Measurements from ENCODE around the gene TRIM21.
"Not testable (repeated sequence)": the region's sequence is repeated elsewhere in the genome, so short reads cannot be mapped to it uniquely, and the experiment has no call there.

TRIM21 gene

GRCh38 chr11:4381901-4382300, 11.6 kb downstream of the TRIM21 start:
- no peaks in the 10 kb centered on the region for H3K79me2 ChIP-seq (ENCODE audit: control insufficient read depth, insufficient read depth, low read length)
- no peak overlapping the region for H2BK120ac ChIP-seq (ENCODE audit: low read depth, low read length)
- H3K4me2 ChIP-seq (ENCODE audit: low read length), result no peak overlapping the region
- no peaks in the 10 kb centered on the region for H3K79me1 ChIP-seq (ENCODE audit: low read length)
- H3K36me3 ChIP-seq (ENCODE audit: control insufficient read depth, insufficient read depth, low read length), result no peaks in the 10 kb centered on the region
- H2BK5ac ChIP-seq (ENCODE audit: low read length), result no peak overlapping the region
- H3K4ac ChIP-seq (ENCODE audit: low read depth, low read length), result no peak overlapping the region
- no peak overlapping the region for H3K18ac ChIP-seq (ENCODE audit: low read length)
- DNase-seq, result no peak
- no peaks in the 10 kb centered on the region for H3K4me1 ChIP-seq (ENCODE audit: control insufficient read depth, low read depth, low read length)
- no peak overlapping the region for H3K27ac ChIP-seq (ENCODE audit: low read depth, low read length)
- no peak overlapping the region for H3K56ac ChIP-seq (ENCODE audit: low read length)
- H3K27me3 ChIP-seq (ENCODE audit: insufficient read depth, low read length, poor library complexity), result no peaks in the 10 kb centered on the region
- H3K23ac ChIP-seq (ENCODE audit: low read length), result no peak overlapping the region
- no peak overlapping the region for H2BK15ac ChIP-seq (replicated peaks; ENCODE audit: low read depth)
- H3K4me3 ChIP-seq (ENCODE audit: low read length), result no peak overlapping the region
- H4K8ac ChIP-seq (ENCODE audit: low read depth, low read length), result no peak overlapping the region
- no peak overlapping the region for H2AK5ac ChIP-seq (ENCODE audit: low read length)
- no peak overlapping the region for H3K9ac ChIP-seq (ENCODE audit: low read length)
- WGBS (ENCODE audit: extremely low coverage, insufficient coverage, low lambda C conversion rate), result no CpG with 5 or more reads among the region's 2 CpGs
- H4K5ac ChIP-seq (ENCODE audit: low read length), result no peak overlapping the region

GRCh38 chr11:4375431-4376140, 17.9 kb downstream of the TRIM21 start:
- Histone ChIP-seq H3K79me2 (ENCODE audit: control insufficient read depth, insufficient read depth, low read length) (no peaks in the 10 kb centered on the region), H3K18ac (ENCODE audit: low read length) (no peak overlapping the region), H3K9ac (ENCODE audit: low read length) (no peak overlapping the region), H3K36me3 (ENCODE audit: control insufficient read depth, insufficient read depth, low read length) (no peaks in the 10 kb centered on the region), H3K4me3 (ENCODE audit: low read length) (no peak overlapping the region), H3K27me3 (ENCODE audit: insufficient read depth, low read length, poor library complexity) (no peaks in the 10 kb centered on the region), H4K8ac (ENCODE audit: low read depth, low read length) (no peak overlapping the region), H2BK120ac (ENCODE audit: low read depth, low read length) (no peak overlapping the region), H3K27ac (ENCODE audit: low read depth, low read length) (no peak overlapping the region), H3K79me1 (ENCODE audit: low read length) (no peaks in the 10 kb centered on the region), H2BK15ac (replicated peaks; ENCODE audit: low read depth) (no peak overlapping the region), H3K23ac (ENCODE audit: low read length) (no peak overlapping the region), H3K4ac (ENCODE audit: low read depth, low read length) (no peak overlapping the region), H2BK5ac (ENCODE audit: low read length) (no peak overlapping the region), H2AK5ac (ENCODE audit: low read length) (no peak overlapping the region), H3K56ac (ENCODE audit: low read length) (no peak overlapping the region), H3K4me2 (ENCODE audit: low read length) (no peak overlapping the region), H4K5ac (ENCODE audit: low read length) (no peak overlapping the region), H3K4me1 (ENCODE audit: control insufficient read depth, low read depth, low read length) (no peaks in the 10 kb centered on the region)
- no peak for DNase-seq
- 100% methylated on average over 2 of the region's 5 CpGs for WGBS (ENCODE audit: extremely low coverage, insufficient coverage, low lambda C conversion rate)

GRCh38 chr11:4370166-4370565, 23.3 kb downstream of the TRIM21 start:
- no peak for DNase-seq

GRCh38 chr11:4368286-4368685, 25.2 kb downstream of the TRIM21 start, which contains the start of gene OR52B4:
OR52B4 (minus strand) TSS chr11:4368386; CDS start chr11:4368295, 91 bp downstream.
- no peaks in the 10 kb centered on the region for H3K79me1 ChIP-seq (ENCODE audit: low read length)
- H2BK120ac ChIP-seq (ENCODE audit: low read depth, low read length), result no peak within 1 kb of the TSS
- H3K4ac ChIP-seq (ENCODE audit: low read depth, low read length), result no peak within 1 kb of the TSS
- H4K8ac ChIP-seq (ENCODE audit: low read depth, low read length), result no peak within 1 kb of the TSS
- H3K79me2 ChIP-seq (ENCODE audit: control insufficient read depth, insufficient read depth, low read length), result no peaks in the 10 kb centered on the region
- H3K18ac ChIP-seq (ENCODE audit: low read length), result no peak within 1 kb of the TSS
- no peaks in the 10 kb centered on the region for H3K4me1 ChIP-seq (ENCODE audit: control insufficient read depth, low read depth, low read length)
- H3K27me3 ChIP-seq (ENCODE audit: insufficient read depth, low read length, poor library complexity), result no peaks in the 10 kb centered on the region
- no peak within 1 kb of the TSS for H3K27ac ChIP-seq (ENCODE audit: low read depth, low read length)
- H2BK15ac ChIP-seq (replicated peaks; ENCODE audit: low read depth), result no peak within 1 kb of the TSS
- H3K56ac ChIP-seq (ENCODE audit: low read length), result no peak within 1 kb of the TSS
- H3K9ac ChIP-seq (ENCODE audit: low read length), result no peak within 1 kb of the TSS
- no peak within 1 kb of the TSS for H3K23ac ChIP-seq (ENCODE audit: low read length)
- no peak within 1 kb of the TSS for H2AK5ac ChIP-seq (ENCODE audit: low read length)
- no peak within 1 kb of the TSS for H2BK5ac ChIP-seq (ENCODE audit: low read length)
- H4K5ac ChIP-seq (ENCODE audit: low read length), result no peak within 1 kb of the TSS
- H3K4me2 ChIP-seq (ENCODE audit: low read length), result no peak within 1 kb of the TSS
- no peak within 1 kb of the TSS for H3K4me3 ChIP-seq (ENCODE audit: low read length)
- no peak for DNase-seq
- no peaks in the 10 kb centered on the region for H3K36me3 ChIP-seq (ENCODE audit: control insufficient read depth, insufficient read depth, low read length)
- 100% methylated on average over 1 of the region's 4 CpGs for WGBS (ENCODE audit: extremely low coverage, insufficient coverage, low lambda C conversion rate)

More at GRCh38 chr11:4370166-4370565, 23.3 kb downstream of the TRIM21 start:
- no peaks in the 10 kb centered on the region for H3K27me3 ChIP-seq (ENCODE audit: insufficient read depth, low read length, poor library complexity)
- no peak overlapping the region for H2BK15ac ChIP-seq (replicated peaks; ENCODE audit: low read depth)
- no peak overlapping the region for H3K18ac ChIP-seq (ENCODE audit: low read length)
- no peak overlapping the region for H2BK120ac ChIP-seq (ENCODE audit: low read depth, low read length)
- H3K79me2 ChIP-seq (ENCODE audit: control insufficient read depth, insufficient read depth, low read length), result no peaks in the 10 kb centered on the region
- H3K79me1 ChIP-seq (ENCODE audit: low read length), result no peaks in the 10 kb centered on the region
- no peak overlapping the region for H4K8ac ChIP-seq (ENCODE audit: low read depth, low read length)
- no CpG with 5 or more reads among the region's 3 CpGs for WGBS (ENCODE audit: extremely low coverage, insufficient coverage, low lambda C conversion rate)
- no peak overlapping the region for H3K27ac ChIP-seq (ENCODE audit: low read depth, low read length)
- H3K56ac ChIP-seq (ENCODE audit: low read length), result no peak overlapping the region
- H2AK5ac ChIP-seq (ENCODE audit: low read length), result no peak overlapping the region
- H3K9ac ChIP-seq (ENCODE audit: low read length), result no peak overlapping the region
- H3K4me1 ChIP-seq (ENCODE audit: control insufficient read depth, low read depth, low read length), result no peaks in the 10 kb centered on the region
- H3K4me3 ChIP-seq (ENCODE audit: low read length), result no peak overlapping the region
- no peak overlapping the region for H2BK5ac ChIP-seq (ENCODE audit: low read length)
- H4K5ac ChIP-seq (ENCODE audit: low read length), result no peak overlapping the region
- H3K4ac ChIP-seq (ENCODE audit: low read depth, low read length), result no peak overlapping the region
- H3K23ac ChIP-seq (ENCODE audit: low read length), result no peak overlapping the region
- H3K36me3 ChIP-seq (ENCODE audit: control insufficient read depth, insufficient read depth, low read length), result no peaks in the 10 kb centered on the region
- no peak overlapping the region for H3K4me2 ChIP-seq (ENCODE audit: low read length)

- not testable (repeated sequence) for H3K27ac ChIP-seq (ENCODE audit: low read depth, low read length); H3K4ac ChIP-seq (ENCODE audit: low read depth, low read length); H3K9ac ChIP-seq (ENCODE audit: low read length); H3K4me3 ChIP-seq (ENCODE audit: low read length); H3K36me3 ChIP-seq (ENCODE audit: control insufficient read depth, insufficient read depth, low read length); H3K56ac ChIP-seq (ENCODE audit: low read length); H3K23ac ChIP-seq (ENCODE audit: low read length); H2AK5ac ChIP-seq (ENCODE audit: low read length); H4K5ac ChIP-seq (ENCODE audit: low read length); H2BK5ac ChIP-seq (ENCODE audit: low read length); H4K8ac ChIP-seq (ENCODE audit: low read depth, low read length); DNase-seq; H3K18ac ChIP-seq (ENCODE audit: low read length); H2BK15ac ChIP-seq (replicated peaks; ENCODE audit: low read depth); H3K79me2 ChIP-seq (ENCODE audit: control insufficient read depth, insufficient read depth, low read length); H3K4me1 ChIP-seq (ENCODE audit: control insufficient read depth, low read depth, low read length); H3K27me3 ChIP-seq (ENCODE audit: insufficient read depth, low read length, poor library complexity); H3K4me2 ChIP-seq (ENCODE audit: low read length); H3K79me1 ChIP-seq (ENCODE audit: low read length); H2BK120ac ChIP-seq (ENCODE audit: low read depth, low read length)
- no CpG with 5 or more reads among the region's 5 CpGs for WGBS (ENCODE audit: extremely low coverage, insufficient coverage, low lambda C conversion rate)
Observed at GRCh38 chr11:4348142-4348541, 45.4 kb downstream of the TRIM21 start.

- H3K4me2 ChIP-seq (ENCODE audit: low read length); H4K5ac ChIP-seq (ENCODE audit: low read length); H3K27ac ChIP-seq (ENCODE audit: low read depth, low read length); H3K4me3 ChIP-seq (ENCODE audit: low read length); H3K36me3 ChIP-seq (ENCODE audit: control insufficient read depth, insufficient read depth, low read length); H3K4me1 ChIP-seq (ENCODE audit: control insufficient read depth, low read depth, low read length); H3K23ac ChIP-seq (ENCODE audit: low read length); H3K56ac ChIP-seq (ENCODE audit: low read length); H3K27me3 ChIP-seq (ENCODE audit: insufficient read depth, low read length, poor library complexity); H2AK5ac ChIP-seq (ENCODE audit: low read length); H2BK120ac ChIP-seq (ENCODE audit: low read depth, low read length); H3K79me2 ChIP-seq (ENCODE audit: control insufficient read depth, insufficient read depth, low read length); H3K4ac ChIP-seq (ENCODE audit: low read depth, low read length); H2BK15ac ChIP-seq (replicated peaks; ENCODE audit: low read depth); H3K9ac ChIP-seq (ENCODE audit: low read length); H3K79me1 ChIP-seq (ENCODE audit: low read length); H3K18ac ChIP-seq (ENCODE audit: low read length); DNase-seq; H4K8ac ChIP-seq (ENCODE audit: low read depth, low read length); H2BK5ac ChIP-seq (ENCODE audit: low read length): not testable (repeated sequence)
- WGBS (ENCODE audit: extremely low coverage, insufficient coverage, low lambda C conversion rate), result no CpG with 5 or more reads among the region's 2 CpGs
Observed at GRCh38 chr11:4345366-4345765, 48.1 kb downstream of the TRIM21 start.

Data from mesendoderm (in vitro differentiated cells).